ENCODE results near the gene CDIPT.
"Not testable (repeated sequence)": the region's sequence is repeated elsewhere in the genome, so short reads cannot be mapped to it uniquely, and the experiment has no call there.

CDIPT gene

GRCh38 chr16:29891525-29892457 lies 28.8 kb upstream of the CDIPT start:
- Histone ChIP-seq H3K9me3 (replicated peaks in 1 of 11) (no peaks in the 10 kb centered on the region), H3K36me3 (no peaks in the 10 kb centered on the region), H3K4me1 (peaks cover 0 to 20% (median 17%) of the 10 kb centered on the region in 10 experiments; a peak in 15 of 20 replicates), H3K27me3 (peaks cover 0 to 10% (median 3%) of the 10 kb centered on the region in 11 experiments; a peak in 10 of 22 replicates), H3K9ac (peak overlapping the region in 1 of 11 experiments; percentile 19; a peak in 2 of 22 replicates), H3K4me2 (peak overlapping the region in 10 of 11 experiments; percentile 6 to 68 (median 51); a peak in 17 of 22 replicates), H4K20me1 (peaks cover 0 to 6% (median 0%) of the 10 kb centered on the region in 11 experiments; a peak in 1 of 22 replicates), H3K27ac (peak overlapping the region in 7 of 11 experiments; percentile 29 to 55 (median 47); a peak in 10 of 22 replicates), H3K4me3 (no peak overlapping the region)
- peak in 6 of 11 experiments; percentile 24 to 70 (median 55); a peak in 8 of 22 replicates for TF ChIP-seq Cebpa-rat (IDR thresholded peaks at IDR 0.05)

GRCh38 chr16:29889372-29889771 lies 26.3 kb upstream of the CDIPT start:
- H3K4me1 ChIP-seq = peaks cover 0 to 20% (median 17%) of the 10 kb centered on the region in 10 experiments; a peak in 15 of 20 replicates
- not testable (repeated sequence) for H3K4me3 ChIP-seq; H3K27ac ChIP-seq; H3K9me3 ChIP-seq (replicated peaks in 1 of 11); H3K27me3 ChIP-seq; H4K20me1 ChIP-seq; H3K36me3 ChIP-seq; H3K9ac ChIP-seq; H3K4me2 ChIP-seq

- no peak overlapping the region for H3K4me3 ChIP-seq
- no peak overlapping the region for H3K27ac ChIP-seq
- no peaks in the 10 kb centered on the region for H3K4me1 ChIP-seq
- no peak overlapping the region for H3K9ac ChIP-seq
- no peaks in the 10 kb centered on the region for H3K36me3 ChIP-seq
- no peak for TF ChIP-seq Cebpa-rat (IDR thresholded peaks at IDR 0.05)
- H3K4me2 ChIP-seq = no peak overlapping the region
- no peaks in the 10 kb centered on the region for H3K9me3 ChIP-seq (replicated peaks in 1 of 11)
- no peaks in the 10 kb centered on the region for H4K20me1 ChIP-seq
- H3K27me3 ChIP-seq = no peaks in the 10 kb centered on the region
Observed at GRCh38 chr16:29883987-29884386, 21.0 kb upstream of the CDIPT start.

- Histone ChIP-seq H3K4me3 (no peak overlapping the region), H3K9me3 (replicated peaks in 1 of 11) (peaks cover 0 to 10% (median 0%) of the 10 kb centered on the region in 11 experiments; a peak in 7 of 22 replicates), H3K27ac (no peak overlapping the region), H3K4me2 (no peak overlapping the region), H3K9ac (no peak overlapping the region), H3K36me3 (no peaks in the 10 kb centered on the region), H3K27me3 (peaks cover 16 to 22% (median 20%) of the 10 kb centered on the region in 11 experiments), H3K4me1 (no peaks in the 10 kb centered on the region), H4K20me1 (no peaks in the 10 kb centered on the region)
- no peak for TF ChIP-seq Cebpa-rat (IDR thresholded peaks at IDR 0.05)
Observed at GRCh38 chr16:29881050-29881449, 18.0 kb upstream of the CDIPT start.

- H3K36me3 ChIP-seq = no peaks in the 10 kb centered on the region
- H3K4me1 ChIP-seq = no peaks in the 10 kb centered on the region
- no peak overlapping the region for H3K4me2 ChIP-seq
- no peak overlapping the region for H3K9ac ChIP-seq
- peaks cover 0 to 10% (median 0%) of the 10 kb centered on the region in 11 experiments; a peak in 7 of 22 replicates for H3K9me3 ChIP-seq (replicated peaks in 1 of 11)
- H3K27ac ChIP-seq = no peak overlapping the region
- H4K20me1 ChIP-seq = no peaks in the 10 kb centered on the region
- H3K4me3 ChIP-seq = no peak overlapping the region
- H3K27me3 ChIP-seq = peaks cover 20 to 37% (median 32%) of the 10 kb centered on the region in 11 experiments
- no peak for TF ChIP-seq Cebpa-rat (IDR thresholded peaks at IDR 0.05)
Observed at GRCh38 chr16:29878172-29878571, 15.1 kb upstream of the CDIPT start.

GRCh38 chr16:29877266-29877961 lies 14.4 kb upstream of the CDIPT start:
- Histone ChIP-seq H3K27ac (no peak overlapping the region), H3K4me3 (no peak overlapping the region), H3K9ac (no peak overlapping the region), H3K36me3 (no peaks in the 10 kb centered on the region), H4K20me1 (no peaks in the 10 kb centered on the region), H3K4me2 (no peak overlapping the region), H3K27me3 (peaks cover 20 to 37% (median 32%) of the 10 kb centered on the region in 11 experiments), H3K9me3 (replicated peaks in 1 of 11) (peaks cover 0 to 10% (median 0%) of the 10 kb centered on the region in 11 experiments; a peak in 7 of 22 replicates), H3K4me1 (no peaks in the 10 kb centered on the region)
- TF ChIP-seq Cebpa-rat (IDR thresholded peaks at IDR 0.05) = no peak

- Histone ChIP-seq H3K4me3 (no peak overlapping the region), H3K27ac (no peak overlapping the region)
Observed at GRCh38 chr16:29876594-29877249, 13.7 kb upstream of the CDIPT start.

GRCh38 chr16:29876217-29876593 lies 13.2 kb upstream of the CDIPT start:
- Histone ChIP-seq H3K4me1 (no peaks in the 10 kb centered on the region), H3K36me3 (no peaks in the 10 kb centered on the region), H3K9ac (no peak overlapping the region), H3K27me3 (peaks cover 20 to 37% (median 32%) of the 10 kb centered on the region in 11 experiments), H4K20me1 (no peaks in the 10 kb centered on the region), H3K27ac (no peak overlapping the region), H3K4me2 (no peak overlapping the region), H3K4me3 (no peak overlapping the region), H3K9me3 (replicated peaks in 1 of 11) (peaks cover 0 to 10% (median 0%) of the 10 kb centered on the region in 11 experiments; a peak in 7 of 22 replicates)
- no peak for TF ChIP-seq Cebpa-rat (IDR thresholded peaks at IDR 0.05)

More at GRCh38 chr16:29876594-29877249, 13.7 kb upstream of the CDIPT start:
- H3K27me3 ChIP-seq = peaks cover 20 to 37% (median 32%) of the 10 kb centered on the region in 11 experiments
- peaks cover 0 to 10% (median 0%) of the 10 kb centered on the region in 11 experiments; a peak in 7 of 22 replicates for H3K9me3 ChIP-seq (replicated peaks in 1 of 11)
- H3K36me3 ChIP-seq = no peaks in the 10 kb centered on the region
- no peak overlapping the region for H3K9ac ChIP-seq
- no peak for TF ChIP-seq Cebpa-rat (IDR thresholded peaks at IDR 0.05)
- no peaks in the 10 kb centered on the region for H4K20me1 ChIP-seq
- H3K4me2 ChIP-seq = no peak overlapping the region
- no peaks in the 10 kb centered on the region for H3K4me1 ChIP-seq
